GM12874 (cell line): ENCODE measurements around the gene OSTN.

Source experiments
- TF ChIP-seq, protein P1 (sequence below): IDR thresholded peaks from 2 replicates; pipeline ENCODE4 v1.5.1; 2011; ENCODE audit warnings: low read depth, mild to moderate bottlenecking, control low read depth, low read length, moderate library complexity; ENCODE audit not compliant: insufficient read depth

Gene OSTN

DNA sequence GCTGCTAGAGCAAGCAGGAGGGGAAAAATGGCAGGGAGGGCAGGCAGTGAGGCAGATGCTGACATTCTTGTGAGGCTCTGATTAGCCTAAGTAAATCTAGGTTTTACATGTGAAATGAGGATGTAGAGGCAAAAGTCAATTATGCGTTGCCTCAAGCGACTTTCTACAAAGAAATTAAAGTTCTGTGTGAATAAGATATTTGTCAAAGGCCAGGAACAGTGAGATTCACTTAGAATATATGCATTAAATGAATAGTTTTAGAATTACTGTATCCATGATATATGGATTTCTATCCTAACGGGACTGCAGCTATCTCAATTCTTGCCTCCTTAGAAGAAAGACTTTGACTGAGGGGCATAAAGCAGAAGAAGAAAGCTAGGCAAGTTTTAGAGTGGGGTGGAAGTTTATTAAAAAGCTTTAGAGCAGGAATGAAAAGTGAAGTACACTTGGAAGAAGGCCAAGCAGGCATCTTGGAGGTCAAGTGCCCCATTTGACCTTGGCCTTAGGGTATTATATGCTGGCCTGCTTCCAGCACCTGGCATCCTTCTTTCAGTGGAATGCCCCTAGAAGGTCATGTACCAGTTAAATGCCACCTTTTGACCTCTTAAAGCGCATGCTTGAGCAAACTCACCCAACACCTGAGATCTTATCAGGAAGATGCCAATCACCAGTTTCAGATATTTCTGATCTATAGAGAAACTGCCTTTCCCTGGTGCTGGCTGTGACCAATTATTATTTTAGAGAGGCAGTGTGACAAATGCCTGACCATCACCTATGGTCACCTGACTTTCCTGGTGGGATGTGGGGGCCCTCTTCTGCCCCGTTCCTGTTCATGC lies 38.2 kb downstream of the OSTN start:
- TF ChIP-seq, protein P1, sequence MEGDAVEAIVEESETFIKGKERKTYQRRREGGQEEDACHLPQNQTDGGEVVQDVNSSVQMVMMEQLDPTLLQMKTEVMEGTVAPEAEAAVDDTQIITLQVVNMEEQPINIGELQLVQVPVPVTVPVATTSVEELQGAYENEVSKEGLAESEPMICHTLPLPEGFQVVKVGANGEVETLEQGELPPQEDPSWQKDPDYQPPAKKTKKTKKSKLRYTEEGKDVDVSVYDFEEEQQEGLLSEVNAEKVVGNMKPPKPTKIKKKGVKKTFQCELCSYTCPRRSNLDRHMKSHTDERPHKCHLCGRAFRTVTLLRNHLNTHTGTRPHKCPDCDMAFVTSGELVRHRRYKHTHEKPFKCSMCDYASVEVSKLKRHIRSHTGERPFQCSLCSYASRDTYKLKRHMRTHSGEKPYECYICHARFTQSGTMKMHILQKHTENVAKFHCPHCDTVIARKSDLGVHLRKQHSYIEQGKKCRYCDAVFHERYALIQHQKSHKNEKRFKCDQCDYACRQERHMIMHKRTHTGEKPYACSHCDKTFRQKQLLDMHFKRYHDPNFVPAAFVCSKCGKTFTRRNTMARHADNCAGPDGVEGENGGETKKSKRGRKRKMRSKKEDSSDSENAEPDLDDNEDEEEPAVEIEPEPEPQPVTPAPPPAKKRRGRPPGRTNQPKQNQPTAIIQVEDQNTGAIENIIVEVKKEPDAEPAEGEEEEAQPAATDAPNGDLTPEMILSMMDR, result no peak

DNA sequence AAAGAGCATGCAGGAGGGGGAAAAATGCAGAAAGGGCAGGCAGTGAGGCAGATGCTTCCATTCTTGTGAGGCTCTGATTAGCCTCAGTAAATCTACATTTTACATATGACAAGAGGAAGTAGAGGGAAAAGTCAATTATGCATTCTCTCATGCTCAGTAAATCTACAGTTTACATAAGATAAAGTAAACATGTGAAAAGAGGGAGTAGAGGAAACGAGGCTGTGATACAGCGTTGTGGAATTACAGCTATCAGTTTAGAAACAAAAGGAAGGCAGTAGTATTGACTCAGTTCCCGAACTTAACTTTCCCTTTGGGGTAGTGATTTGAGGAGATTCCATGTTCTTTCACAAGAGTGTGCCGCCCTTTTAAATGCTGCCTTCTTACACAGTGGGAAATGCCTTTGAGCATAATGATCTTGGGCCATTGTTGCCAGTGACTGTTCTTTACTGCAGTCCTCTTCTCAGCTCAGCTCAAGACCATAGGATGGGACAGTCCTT lies 39.3 kb downstream of the OSTN start:
- TF ChIP-seq, protein P1, result no peak

DNA sequence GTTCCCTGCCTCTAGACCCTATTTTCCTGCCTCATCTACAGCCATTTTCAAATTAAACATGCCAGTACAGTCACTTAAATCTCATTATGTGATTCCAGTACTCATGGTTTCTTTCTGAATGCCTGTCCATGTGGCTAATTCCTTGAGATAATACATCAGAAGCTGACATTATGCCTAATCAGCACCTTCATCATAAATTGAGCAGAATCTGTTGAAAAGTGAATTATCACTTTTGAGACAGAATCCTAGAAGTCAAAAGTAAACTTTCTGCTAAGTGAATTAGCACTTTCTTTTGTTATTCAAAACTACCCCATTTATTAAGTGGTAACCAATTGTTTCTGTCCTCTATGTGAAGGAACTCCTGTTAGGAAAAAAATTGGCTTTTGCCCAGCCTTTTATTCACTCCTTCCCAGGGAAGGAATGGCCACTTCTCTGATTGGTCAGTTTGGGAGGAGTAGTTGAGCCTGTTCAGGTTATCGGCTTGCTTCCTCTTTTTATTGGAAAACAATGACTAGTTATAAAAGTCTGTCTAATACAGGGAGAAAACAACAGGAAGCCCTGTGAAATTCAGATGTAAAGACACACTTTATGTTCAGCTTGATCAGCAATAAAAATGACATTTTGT lies 40.5 kb downstream of the OSTN start:
- TF ChIP-seq, protein P1, result no peak

DNA sequence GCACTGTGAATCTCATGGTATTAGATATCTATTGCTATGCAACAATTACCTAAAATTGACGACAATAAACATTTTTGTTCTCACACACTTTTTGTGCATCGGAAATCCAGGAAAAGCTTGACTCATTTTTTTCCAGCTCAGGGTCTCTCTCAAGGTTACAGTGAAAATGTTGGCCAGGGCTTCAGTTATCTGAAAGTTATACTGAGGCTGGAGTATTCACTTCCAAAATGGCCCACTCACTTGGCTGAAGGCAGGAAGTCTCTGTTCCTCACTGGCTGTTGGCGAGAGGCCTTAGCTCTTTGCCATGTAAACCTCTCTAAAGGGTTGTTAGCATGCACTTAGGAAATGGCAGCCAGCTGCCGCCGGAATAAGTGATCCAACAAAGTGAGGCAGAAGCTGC lies 41.4 kb downstream of the OSTN start:
- TF ChIP-seq, protein P1, result no peak

DNA sequence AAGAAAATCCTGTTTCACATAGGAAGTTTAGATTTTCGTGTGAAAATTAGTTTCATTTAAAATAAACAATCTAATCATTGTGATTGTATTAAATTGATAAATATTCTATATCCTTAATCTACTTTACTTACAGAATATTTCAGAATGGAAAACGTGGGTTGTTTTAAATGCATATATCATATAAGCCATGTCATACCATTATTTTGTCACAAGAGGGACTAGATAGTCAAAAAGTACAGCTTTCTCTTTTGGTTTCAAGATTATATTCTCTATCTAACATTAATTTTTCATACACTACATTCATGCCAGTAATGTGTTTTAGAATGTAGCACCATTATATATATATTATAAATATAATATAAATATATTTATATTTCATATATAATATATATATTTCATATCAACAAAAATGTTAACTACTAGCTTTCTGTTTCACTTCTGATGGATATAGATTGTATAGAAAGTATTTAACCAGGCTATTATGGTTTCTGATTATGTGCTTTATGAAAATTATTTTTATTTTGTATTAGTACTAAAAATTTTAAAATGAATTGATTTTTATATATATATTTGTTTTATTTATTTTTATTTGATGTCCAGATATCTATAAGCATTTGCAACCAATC lies 45.3 kb downstream of the OSTN start:
- TF ChIP-seq, protein P1, result peak; percentile 18; the same call in 1 of the 2 replicates

DNA sequence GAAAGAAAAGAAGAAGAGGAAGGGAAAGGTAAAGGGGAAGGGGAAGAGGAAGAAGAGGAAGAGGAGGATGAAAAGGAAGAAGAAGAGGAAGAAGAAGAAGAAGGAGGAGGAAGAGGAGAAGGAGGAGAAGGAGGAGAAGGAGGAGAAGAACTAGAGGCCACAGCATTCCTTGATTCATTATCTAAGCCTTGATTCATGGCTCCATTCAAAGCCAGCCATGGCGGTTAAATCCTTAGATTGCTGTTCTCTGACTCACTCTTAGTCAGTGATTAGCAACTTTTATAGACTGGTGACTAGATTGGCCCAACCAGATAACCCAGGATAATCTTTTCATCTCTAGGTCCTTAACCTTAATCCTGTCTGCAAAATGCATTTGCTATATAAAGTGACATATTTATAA lies 47.6 kb downstream of the OSTN start:
- TF ChIP-seq, protein P1, result no peak
